Lower leg skin (tissue), 3 donors: ENCODE data around the gene BRF1.

ENCODE experiments used
- POLR2A ChIP-seq, 2 donors: fragments of 450-650 bp; IDR thresholded peaks; one replicate each; pipeline ENCODE4 v1.6.1; 2016 to 2017; ENCODE audit warnings: antibody characterized with exemption in 2 of 2, mild to moderate bottlenecking in 1 of 2, moderate library complexity in 1 of 2
- TF ChIP-seq, protein P1 (sequence below), 3 donors: fragments of 450-650 bp; IDR thresholded peaks; one replicate each; pipeline ENCODE4 v1.5.1; 2016; ENCODE audit warnings: antibody characterized with exemption in 3 of 3, mild to moderate bottlenecking in 3 of 3, moderate library complexity in 2 of 3

DNA sequence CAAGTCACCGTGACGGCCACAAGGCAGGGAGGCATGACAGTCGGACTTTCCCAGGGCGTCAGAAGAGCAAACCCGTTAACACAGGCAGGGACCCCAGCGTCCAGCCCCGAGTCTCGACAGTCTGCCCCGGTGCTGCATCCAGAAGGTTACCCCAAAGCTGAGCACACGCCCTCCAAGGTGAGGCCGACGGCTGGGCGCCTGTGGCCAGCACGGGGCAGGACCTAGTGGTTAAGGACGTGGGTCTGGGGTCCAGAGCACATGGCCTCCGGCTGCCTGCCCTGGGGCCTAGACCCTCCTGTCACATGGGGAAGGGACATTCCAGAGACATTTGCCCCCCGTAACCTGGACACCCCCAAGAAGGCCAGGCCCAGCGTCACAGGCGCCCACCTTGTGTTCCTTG lies 82.2 kb downstream of the BRF1 start:
- TF ChIP-seq, protein P1, sequence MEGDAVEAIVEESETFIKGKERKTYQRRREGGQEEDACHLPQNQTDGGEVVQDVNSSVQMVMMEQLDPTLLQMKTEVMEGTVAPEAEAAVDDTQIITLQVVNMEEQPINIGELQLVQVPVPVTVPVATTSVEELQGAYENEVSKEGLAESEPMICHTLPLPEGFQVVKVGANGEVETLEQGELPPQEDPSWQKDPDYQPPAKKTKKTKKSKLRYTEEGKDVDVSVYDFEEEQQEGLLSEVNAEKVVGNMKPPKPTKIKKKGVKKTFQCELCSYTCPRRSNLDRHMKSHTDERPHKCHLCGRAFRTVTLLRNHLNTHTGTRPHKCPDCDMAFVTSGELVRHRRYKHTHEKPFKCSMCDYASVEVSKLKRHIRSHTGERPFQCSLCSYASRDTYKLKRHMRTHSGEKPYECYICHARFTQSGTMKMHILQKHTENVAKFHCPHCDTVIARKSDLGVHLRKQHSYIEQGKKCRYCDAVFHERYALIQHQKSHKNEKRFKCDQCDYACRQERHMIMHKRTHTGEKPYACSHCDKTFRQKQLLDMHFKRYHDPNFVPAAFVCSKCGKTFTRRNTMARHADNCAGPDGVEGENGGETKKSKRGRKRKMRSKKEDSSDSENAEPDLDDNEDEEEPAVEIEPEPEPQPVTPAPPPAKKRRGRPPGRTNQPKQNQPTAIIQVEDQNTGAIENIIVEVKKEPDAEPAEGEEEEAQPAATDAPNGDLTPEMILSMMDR (IDR thresholded peaks at IDR 0.05) = no peak
- TF ChIP-seq POLR2A (IDR thresholded peaks at IDR 0.05) = no peak
